ENCODE data around the gene GRHL1.

The GRHL1 gene

DNA sequence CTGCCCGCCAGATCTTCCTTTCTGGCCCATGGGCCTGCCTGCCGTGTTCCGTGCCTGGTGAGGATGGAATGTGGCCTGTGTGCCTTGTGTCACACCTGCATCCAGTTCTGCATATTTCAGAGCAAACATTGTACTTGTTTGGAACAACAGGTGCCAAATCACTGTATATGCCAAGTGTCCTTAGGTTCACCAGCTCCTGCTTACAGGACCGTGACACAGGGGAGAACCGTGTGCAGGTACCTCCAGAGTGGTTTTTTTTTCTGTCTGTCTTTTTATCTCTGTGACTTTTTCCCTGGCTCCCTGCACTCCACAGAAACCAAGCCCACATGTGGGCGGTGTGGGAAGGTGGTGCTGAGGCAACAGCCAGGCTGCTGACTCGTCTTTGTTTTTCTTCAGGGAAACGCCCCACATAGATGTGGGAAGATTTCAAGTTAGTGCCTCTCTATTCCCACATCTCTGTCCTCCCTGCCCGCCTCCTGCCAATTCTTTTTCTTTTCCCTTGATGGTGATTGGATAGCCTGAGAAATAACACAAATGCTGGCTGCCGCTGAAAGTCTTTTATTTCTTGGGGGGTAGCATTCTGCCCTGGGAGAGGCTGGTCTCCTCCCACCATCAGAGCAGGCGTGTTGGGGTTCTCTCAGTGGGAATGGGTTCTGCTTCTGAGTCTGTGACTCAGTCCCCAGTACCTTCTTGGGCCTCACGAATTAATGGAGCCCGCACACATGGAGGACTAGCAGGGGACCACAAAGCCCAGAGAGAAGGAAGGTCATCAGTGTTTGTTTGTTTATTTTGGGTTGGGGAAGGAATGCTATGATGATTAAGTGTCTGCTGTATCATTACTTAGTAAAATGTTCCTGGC is 21.4 kb downstream of the GRHL1 start:
- DNase-seq: no peak

DNA sequence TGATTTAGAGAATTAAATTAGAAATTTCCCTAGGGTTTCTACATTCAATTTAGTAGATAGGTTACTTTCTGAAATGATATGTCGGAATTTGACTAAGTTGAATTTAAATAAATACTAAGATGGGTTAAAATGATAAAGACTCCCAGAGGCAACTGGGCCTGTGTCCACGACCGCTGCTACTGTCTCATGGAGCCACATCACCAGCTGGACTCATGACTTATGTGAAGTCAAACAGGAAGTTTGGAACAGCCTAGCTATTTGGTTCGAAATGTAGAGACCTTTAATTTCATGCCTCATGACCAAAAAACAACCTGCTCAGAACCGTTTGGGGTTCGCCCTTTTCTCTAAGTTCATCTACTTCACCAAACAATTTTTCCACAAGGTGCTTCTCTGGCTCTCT is 22.2 kb downstream of the GRHL1 start:
- DNase-seq: no peak

DNA sequence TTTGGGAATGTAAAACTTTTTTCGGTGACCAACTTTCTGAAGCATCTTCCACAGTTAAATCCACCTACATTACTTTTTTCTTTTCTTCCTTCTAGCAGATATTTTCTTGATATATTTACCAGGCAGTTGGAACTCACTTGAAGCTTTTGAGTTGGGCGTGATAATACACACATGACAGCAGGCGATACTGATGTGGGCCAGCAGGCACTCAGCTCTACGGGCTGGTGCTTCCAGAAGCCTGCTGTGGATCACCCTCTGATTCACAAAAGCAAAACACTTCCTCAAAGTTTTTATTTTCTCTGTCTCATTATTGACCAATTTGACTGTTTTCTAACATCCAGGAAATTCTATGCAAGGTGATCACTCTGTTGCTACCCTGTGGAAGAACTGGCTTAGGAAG is 22.9 kb downstream of the GRHL1 start:
- no peak for DNase-seq

DNA sequence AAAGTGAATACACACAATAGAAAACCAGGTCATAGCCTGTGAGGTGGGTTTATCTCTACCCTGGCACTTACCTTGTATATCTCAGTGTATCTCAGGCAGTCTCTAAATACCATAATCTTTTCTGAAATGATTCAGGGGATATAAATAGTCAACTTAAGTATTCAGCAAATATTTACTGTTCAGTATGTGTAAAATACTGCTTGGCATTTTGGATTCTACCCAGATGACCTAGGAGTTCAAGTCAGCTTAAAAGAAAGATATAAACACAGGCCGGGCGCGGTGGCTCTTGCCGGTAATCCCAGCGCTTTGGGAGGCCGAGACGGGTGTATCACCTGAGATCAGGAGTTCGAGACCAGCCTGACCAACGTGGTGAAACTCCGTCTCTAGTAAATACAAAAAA is 23.8 kb downstream of the GRHL1 start:
- DNase-seq: no peak

DNA sequence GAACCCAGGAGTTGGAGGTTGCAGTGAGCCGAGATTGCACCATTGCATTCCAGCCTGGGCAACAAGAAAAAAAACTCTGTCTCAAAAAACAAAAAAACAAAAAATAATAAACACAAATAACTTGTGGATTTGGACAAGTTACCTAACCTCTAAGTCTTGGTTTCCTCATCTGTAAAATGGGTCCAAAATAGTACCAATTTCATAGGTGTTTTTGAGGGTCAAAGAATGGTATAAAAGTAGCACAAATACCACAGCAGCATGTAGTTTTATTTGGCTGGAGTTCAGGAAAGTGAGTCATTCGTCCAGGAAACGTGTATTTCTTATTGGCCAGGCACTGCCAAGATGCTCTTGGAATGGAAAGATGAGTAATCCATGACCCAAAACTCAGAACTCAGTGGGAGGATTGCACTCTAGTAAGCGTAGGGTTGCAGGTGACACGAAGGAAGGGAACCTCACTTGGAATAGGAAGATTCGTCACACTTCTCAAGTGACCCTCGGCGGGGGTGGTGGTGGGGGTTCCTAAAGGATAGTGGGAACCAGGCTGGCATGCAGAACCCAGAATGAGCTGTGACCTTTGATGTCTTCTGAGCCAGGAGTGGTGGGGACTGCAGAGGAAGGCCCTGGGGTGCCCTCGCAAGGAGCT is 24.4 kb downstream of the GRHL1 start:
- DNase-seq: peak; percentile 62

DNA sequence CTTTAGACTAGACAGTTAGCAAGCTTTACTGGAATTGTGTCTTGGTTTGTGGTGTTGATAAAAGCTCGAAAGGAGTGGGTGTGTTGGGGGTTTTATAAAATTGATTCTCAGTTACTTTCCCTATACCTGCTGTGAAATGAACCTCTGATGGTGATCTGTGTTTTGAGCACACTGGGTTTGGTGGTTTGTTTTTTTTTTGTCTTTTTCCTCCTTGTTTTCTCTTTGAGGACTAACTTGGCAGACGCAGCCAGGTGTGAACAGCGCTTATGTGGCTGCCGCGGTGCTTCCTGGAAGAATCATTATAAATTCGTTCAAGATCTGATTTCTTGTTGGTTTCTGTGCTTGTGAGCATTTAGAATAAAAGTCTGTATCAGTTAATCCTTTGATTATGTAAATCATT is 28.5 kb downstream of the GRHL1 start:
- DNase-seq: no peak

DNA sequence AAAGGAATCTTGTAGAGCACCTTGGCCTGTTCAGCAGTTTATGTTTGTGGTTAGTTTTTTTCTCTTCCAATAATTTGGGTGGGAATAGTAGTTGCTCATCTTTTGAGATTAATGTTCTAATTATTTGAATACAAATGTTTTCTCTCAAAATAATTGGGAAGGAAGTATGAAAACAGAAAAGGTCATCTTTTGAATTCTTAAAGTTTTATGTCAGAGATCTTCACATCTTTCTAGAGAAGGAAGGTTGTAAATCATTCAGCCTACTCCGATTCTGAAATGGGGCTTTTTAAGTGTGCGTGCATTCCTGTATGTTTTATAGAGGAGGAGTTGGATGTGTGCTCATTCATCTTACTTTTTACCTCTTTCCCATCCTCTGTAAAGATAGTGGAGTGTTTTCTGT is 29.0 kb downstream of the GRHL1 start:
- no peak for DNase-seq

DNA sequence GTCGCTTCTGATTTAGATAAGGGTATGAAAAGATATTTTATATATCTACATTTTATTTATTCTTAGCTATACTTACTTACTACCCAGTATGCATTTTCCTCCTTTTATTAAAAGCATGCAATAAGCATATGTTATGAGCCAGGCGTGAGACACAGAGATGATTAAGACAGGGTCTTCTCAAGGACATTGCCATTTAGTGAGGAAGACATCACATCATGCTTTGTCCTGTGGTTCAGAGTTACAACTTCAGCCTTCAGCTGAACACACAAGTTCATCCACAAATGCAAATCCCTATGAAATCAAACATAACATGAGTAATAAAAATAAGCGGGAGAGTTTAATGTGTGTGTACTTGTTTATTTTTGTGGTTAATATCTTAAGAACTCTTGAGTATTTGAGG is 30.2 kb downstream of the GRHL1 start:
- DNase-seq: no peak

DNA sequence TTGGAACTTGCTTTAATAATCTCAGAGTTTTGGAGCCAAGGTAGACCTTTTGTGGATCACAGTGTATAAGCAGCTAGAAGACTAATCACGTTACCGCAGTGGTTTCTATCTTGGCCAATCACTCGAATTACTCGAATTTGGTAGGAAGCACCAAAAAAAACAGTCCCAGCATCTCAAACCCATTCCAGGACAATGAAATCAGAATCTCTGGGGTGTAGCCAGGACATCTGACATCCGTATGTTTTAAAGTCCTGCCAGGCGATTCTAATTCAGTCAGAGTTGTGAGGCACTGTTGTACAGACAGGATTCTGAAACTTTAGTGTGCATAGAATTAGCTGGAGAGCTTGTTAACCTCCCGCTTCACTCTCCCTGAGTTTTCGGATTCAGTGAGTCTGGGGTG is 30.8 kb downstream of the GRHL1 start:
- no peak for DNase-seq

DNA sequence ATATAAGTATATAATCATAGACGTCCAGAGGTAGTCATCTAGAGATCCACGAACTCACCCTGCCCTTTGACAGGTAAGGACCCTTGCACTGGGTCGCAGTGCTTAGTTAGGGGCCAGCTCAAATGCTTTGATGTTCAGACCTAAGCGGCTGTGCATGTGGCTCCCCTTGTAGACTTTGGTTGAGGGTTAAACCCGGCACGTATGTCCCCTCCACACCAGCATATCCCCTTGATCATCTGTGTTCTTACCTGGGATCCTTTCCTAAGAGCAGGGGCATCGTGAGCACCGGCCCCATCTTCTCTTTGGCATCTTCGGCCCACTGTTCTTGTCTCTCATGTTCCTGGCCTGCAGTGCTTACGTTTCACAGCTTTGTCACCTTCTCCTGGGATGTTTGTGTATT is 31.4 kb downstream of the GRHL1 start:
- no peak for DNase-seq

DNA sequence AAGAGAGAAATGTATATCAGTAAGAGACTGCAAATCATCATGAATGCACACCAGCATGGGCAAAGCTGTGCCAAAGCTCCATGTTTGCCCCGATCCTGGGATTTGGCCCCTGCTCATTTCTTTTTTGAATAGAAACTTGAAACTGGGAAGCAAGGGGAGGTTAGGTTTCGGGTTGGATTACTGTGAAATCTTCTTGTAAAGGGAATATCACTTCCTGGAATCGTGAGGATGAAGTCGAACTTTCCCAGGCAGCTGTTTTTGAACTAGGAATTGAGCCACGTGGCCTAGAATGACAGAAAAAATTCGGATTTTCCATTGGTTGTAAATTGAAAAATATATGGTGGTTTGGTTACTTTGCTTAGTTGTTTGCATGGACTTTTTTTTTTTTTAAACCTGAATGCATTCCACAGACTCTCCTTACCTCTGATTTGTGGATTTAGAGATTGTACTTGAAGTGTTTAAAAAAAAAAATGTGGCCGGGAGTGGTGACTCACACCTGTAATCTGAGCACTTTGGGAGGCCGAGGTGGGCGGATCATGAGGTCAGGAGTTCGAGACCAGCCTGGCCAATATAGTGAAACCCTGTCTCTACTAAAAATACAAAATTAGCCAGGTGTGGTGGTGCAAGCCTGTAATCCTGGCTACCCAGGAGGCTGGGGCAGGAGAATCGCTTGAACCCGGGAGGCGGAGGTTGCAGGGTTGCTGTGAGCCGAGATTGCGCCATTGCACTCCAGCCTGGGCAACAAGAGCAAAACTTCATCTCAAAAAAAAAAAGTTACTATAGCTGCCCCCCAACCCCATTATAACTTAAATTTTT is 32.1 kb downstream of the GRHL1 start:
- no peak for DNase-seq

DNA sequence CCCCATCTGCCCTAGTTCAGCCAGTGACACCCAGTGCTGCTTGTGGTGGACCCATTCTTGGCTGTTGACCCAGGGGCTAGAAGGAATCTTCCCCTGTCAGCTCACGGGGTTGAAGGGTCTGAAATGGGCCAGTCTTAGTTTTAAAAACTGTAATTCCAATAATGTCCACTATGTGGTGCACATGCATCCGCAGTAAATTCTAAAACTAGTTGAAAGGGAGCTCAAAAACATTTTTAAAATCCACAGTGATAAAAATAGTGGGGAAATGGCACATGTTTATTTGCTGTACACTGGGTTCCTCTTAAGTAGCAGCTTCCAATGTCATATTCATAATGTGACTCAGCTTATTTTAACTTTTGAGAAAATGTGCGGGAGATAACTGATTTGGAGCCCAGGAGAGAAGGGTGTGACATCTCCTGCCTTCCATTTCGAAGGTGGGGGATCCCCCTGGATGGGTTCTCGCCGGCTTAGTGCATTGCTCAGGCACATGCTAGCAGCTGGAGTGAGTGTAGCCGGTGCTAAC is 32.8 kb downstream of the GRHL1 start:
- peak; percentile 62 for DNase-seq

DNA sequence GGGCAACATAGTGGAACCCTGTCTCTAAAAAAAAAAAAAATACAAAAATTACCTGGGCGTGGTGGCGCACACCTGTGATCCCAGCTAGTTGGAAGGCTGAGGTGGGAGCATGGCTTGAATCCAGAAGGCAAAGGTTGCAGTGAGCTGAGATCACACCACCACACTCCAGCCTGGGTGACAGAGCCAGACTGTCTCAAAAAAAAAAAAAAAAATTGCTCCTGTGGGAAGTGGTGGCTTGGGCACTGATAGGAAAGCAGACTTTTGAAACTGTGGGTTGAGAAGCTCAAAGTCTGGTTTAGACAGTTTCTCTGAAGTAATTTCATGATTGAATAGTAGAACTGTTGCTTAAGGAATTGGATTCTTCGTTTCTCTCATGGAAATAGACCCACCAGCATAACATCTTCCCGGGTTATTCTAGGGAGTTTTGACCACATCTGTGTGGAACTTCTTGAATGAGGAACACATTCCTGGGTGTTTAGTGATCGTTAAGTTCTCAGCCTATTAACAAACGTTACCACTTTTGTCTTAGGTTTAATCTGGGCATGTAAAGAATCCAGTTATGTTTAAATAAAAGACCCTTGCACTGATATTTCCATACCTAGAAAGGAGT is 33.5 kb downstream of the GRHL1 start:
- DNase-seq: no peak

DNA sequence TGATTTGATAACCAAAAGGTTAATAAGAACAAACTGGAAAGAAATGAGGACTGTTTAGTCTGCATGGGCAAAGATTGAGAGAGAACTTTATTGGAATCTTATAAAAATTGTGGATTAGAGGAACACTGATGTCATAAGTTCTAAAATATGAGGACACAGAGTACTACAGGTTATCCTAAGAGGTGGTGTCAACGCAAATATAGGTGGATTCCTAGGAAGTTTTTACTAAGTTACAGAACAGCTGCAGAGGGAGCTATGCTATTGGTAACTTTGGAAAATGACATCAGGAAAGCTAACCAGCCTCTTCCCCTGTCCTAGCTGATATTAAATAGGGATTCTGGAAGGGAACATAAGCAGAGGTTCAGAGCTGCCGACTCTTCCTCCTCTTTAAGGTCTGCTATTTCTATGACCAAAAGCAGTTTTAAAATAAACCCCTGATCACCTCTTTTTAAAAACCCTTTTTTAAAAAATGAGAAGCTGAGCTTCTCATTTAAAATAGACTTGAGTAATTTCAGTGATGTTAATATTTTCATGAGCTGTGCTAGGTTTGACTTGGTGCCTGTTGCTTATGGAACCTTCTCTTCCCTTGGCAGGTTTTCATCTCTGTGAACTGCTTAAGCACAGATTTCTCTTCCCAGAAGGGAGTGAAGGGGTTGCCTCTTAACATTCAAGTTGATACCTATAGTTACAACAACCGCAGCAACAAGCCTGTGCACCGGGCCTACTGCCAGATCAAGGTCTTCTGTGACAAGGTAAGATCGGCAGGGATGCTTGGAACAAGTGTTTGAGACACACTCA is 34.2 kb downstream of the GRHL1 start:
- no peak for DNase-seq

DNA sequence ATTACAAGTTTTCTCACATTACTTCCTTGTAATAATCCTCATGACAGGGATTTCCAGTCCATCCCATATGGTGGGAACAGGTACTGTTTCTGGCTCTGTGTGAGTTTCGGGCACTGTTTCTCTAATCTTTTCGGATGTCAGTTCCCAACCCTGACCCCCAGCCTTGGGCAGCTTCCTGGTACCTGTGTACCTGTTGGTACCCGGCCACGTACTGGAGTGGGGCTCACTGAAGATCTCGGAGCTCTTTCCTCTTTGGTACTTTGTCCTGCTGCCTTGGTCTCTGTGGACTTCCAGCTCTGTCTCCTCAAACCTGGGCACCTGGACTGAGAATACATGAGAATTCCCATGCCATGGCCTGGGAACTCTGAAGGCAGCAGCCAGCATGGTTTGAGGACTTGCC is 36.8 kb downstream of the GRHL1 start:
- no peak for DNase-seq

DNA sequence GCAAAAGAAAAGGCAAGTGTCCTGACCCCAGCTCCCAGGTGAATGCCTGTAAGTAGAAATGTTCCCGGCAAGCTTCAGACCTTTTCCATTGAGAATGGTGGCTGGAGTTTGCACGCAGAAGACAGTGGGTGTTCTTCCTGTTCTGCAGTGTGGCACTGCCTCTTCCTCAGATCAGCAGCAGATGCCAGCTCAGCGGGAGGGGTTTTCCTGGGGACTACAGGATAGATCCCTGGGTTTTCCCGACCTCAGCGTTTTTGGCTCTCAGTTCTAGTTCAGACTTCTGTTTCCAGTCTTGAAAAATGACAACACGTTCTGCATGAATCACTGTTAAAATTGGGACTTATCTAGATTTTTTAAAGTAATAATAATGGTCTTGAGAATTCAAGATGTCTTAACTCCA is 39.2 kb downstream of the GRHL1 start:
- no peak for DNase-seq

DNA sequence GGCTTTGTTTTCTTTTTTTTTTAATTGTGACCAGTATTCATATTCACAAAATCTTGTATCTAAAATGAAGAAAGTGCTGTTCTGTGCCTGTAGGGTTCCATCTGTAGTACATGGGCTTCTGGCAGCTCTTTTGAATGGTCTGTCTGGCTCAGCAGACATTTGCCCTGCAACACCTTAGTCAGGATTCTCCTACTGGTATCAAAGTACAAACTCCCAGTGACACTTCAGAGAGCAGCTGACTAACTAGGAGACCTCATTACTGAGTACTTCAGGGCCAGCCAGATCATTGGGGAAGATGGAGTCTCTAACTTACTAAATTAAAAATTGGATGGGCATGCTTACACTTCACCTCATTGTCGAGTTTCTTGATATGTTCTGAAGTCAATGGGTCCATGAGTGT is 39.7 kb downstream of the GRHL1 start:
- DNase-seq: no peak

DNA sequence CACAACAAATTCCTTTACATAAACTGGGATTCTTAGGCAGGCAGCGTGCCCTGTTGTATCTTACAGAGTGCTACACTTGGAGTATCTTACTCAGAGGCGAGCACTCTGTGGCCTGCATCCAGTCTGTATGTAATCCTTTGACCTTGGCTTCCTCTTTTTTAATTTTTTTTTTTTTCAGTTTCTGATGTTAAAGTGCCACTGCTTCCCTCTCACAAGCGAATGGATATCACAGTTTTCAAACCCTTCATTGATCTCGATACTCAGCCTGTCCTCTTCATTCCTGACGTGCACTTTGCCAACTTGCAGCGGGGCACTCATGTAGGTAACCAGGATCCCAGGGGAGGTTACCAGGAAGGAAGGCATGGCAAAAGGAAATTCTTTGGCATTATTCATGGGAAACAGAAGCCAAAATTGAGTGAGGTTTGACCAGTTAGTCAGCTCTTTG is 40.4 kb downstream of the GRHL1 start:
- no peak for DNase-seq

DNA sequence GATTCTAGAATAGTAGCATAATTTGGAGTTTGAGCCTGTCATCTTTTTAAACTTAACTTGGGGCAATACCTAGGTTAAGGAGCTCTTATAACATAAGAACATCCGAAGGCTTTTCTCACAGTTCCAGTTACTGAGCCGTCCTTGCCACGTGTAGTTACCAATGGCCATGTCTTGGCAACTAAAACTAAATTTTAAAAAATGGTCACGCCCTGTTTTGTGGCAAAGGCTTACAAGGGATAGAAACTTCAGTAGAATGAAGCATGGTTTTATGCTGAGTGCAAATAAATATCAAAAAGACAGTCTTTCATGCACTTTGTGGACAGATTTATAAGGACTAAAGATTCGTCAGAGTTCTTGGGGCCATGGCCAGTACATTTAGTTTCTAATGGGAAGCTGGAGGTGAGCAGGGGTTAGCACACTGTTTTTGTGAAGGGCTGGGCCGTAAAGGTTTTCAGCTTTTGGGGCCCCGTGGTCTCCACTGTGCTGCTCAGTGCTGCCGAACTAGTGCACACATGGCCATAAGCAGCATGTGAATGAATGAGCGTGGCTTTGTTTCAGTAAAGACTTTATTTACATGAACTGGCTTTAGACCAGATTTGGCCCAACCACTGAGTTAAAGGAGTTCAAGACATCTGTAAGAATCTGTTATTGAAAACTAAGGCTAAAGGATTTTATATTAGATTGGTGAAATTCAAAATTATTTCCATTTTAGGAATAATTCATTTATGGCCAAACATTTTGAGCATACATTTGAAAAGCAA is 41.1 kb downstream of the GRHL1 start:
- DNase-seq: no peak

DNA sequence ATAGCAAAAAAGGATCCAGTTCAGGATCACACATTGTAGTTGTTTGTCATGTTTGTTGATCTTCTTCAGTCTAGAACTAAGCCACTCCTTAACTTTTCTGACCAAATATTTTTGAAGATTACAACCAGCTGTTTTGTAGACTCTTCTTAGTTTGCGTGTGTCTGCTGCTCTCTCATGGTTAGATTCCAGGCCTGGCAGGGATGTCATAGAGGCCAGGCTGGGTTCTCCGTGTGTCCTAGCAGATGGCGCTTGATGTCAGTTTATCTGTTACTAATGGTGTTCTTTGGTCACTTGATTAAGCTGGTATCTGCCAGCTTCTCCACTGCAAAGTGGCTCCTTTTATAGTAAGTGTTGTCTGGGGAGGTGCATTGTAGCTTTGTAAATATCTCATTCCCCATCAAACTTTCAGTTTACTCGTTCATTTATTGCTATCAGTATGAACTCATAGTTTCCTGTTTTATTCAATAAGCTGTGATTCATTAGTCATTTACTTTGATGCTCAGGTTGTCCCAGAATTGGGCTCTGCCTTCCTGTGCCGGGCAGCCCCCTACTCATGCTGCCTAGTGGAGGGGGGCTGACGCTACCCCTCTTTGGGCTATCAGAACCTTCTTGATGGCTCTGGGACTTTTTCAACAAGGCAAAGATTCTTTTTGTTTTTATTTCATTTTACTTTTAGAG is 42.1 kb downstream of the GRHL1 start:
- peak; percentile 72 for DNase-seq

DNA sequence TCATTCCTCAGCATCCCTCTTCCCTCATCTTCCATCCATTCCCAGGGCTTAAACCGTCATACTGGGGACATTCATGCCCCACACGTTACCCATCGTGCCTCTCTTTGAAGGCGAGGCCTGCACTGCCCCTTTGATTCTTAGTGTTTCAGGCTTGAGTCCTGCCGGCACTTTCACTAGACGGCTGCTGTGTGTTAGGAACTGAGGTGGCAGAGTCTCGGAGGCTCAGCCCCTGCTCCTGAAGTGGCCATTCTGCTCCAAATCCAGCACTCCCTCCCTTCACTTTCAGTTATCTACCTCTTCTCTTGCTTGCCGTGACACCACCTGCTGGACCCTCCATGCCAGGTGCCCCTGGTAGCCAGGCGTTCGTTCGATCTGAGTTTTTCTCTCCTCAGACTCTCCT is 43.0 kb downstream of the GRHL1 start:
- no peak for DNase-seq
